GM21528 (cell line): ENCODE data around the gene ITCH.
"Not testable (repeated sequence)": the region's sequence is repeated elsewhere in the genome, so short reads cannot be mapped to it uniquely, and the experiment has no call there.

ENCODE experiments used
- ATAC-seq: cut with Tn5 transposase; IDR thresholded peaks from one replicate; pipeline ENCODE4 v1.9.1; 2021; ENCODE audit warnings: mild to moderate bottlenecking, moderate library complexity; ENCODE audit not compliant: unreplicated experiment, low FRiP score

The ITCH gene

DNA sequence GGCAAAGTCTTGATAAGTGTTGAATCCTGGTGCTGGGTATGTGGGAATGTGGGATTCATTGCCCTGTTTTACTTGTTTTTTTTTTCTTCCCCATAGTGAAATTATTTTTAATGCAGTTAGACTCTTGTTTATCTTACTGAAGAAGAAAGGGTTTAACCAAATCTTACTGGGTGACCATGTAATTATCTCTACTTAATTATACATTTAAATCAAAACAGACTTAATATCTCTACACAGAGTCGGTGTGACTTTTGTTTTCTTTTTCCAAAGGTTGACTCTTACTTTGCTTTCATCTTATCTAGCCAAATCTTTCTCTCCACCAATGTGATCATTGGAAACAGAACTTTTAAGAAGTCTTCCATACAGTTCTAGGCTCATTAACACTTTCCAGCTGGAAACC, 85.4 kb downstream of the ITCH start:
- ATAC-seq, result no peak

DNA sequence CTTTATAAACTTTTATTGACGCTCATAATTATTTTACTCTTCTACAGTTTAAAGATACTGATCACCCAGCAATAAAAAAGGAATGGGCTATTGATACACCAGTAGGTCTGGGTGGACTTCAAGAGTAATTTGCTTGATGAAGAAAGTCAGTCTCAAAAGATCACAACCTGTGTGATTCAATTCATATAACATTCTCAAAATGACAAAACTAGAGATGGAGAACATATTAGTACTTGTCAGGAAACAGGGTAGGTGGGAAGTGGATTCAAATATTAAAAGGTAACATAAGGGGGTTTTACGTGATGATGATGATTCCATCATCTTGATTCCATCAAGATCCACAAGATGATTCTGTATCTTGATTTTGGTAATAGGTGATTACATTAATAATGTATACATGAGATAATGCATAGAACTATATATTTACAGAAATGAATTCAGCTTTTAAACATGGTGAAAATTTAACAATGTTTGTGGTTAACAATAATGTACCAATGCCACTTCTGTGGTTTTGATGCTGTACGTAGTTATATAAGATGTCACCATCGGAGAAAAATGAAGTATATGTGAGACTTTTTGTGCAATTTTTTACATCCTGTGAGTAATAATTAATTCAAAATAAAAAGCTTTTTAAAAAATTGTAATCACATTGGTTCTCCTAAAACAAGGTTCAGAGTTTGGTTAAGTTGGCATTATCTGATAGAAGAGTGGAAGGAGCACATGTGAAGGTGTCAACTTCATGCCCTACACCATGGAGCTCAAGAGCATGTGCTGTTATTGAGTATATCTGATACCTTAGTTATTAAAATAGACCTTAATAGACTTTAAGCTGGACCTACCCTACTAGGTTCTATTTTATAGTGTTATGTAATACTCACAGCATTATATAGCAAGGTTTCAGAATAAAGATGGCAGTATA, 86.9 kb downstream of the ITCH start:
- ATAC-seq, result no peak

- no peak for ATAC-seq
Measured at GRCh38 chr20:34452281-34452982, 89.4 kb downstream of the ITCH start.

GRCh38 chr20:34458631-34459030, 95.6 kb downstream of the ITCH start:
- no peak for ATAC-seq

DNA sequence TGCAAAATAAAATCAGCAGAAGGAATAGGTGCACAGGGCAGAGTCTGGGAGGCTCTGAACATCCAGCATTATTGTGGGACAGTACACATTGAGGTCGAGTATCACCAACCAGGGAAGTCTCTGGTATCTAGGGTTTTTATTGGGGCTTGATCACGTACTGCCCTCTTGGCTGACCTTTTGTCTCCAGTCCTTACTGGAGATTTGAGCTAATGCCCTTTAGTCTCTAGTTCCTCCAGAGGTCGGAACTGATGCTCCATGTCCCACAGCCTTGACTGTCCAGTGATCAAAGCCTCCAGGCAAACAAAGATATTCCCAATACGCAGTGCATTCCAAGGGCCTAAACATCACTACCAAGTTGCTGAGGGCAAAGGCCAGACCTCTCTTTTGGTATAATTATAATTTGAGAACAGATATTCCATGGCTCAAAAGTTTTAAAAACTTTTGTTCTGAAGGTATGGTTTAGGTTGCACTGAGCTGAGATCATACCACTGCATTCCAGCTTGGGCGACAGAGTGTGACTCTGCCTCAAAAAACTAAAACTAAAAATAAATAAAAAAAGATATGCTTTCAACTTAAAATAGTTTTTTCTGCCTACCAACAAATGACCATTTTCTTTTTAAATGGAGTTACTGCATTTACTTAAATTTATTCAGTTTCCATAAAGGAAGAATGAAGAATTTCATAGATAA, 96.3 kb downstream of the ITCH start:
- no peak for ATAC-seq

DNA sequence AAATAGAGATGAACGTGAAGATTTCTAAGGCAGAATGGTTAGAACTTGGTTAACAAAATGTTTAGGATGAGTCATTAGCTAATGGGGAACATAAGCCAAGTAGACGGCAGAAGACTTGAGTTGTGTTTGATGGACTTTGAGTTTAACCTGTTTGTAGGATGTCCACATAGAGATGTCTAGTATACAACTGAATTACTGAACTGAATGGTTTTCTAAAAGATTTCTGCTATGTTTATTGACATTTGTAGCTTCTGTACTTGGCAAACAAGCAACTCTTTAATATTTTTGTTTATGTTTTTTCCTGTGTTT, 98.7 kb downstream of the ITCH start:
- ATAC-seq, result no peak

DNA sequence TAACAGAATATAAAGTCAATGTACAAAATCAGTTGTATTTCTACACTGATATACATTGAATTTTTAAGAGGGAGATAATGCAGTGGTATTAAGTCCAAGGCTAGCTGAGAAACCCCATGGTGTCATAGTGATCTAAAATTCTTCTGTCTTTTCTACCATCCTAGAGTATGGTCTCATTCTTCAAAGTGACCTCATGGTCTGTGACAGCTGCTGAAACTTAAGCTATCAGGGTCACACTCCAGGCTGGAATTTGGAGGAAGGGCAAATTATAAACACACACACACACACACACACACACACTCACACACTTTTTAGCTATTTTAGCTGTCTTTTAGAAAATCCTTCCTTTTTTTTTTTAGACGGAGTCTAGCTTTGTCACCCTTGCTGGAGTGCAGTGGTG, 105.9 kb downstream of the ITCH start:
- ATAC-seq, result no peak

- ATAC-seq, result no peak
Measured at GRCh38 chr20:34472246-34472925, 109.3 kb downstream of the ITCH start.

DNA sequence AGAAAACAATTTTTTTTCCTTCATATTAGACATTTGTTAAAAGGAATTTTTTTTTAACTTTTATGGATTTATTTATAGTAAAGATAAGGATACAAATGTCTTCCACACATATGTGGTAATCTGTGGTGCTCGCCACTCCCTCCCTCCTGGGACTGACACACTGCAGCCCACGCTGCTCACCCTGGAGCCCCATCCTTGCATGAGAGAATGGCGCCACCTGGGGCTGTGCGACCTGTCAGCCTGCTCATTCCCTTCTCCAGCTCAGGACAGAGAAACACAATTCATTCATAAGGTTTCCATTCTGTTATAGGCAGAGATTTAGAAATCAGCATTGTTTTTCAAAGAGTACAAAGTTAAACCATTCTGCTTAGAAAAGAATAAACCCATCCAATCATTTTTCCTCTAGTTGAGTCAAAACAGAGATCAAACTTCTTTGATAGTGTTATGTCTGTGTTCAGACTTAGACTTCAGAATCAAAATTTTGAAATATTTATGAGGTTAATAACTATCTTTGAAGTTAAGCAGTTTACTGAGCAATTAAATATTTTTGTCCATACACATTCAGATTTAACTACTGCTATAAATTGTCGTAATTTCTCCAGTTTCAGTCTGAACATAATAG, 110.3 kb downstream of the ITCH start:
- ATAC-seq, result no peak

DNA sequence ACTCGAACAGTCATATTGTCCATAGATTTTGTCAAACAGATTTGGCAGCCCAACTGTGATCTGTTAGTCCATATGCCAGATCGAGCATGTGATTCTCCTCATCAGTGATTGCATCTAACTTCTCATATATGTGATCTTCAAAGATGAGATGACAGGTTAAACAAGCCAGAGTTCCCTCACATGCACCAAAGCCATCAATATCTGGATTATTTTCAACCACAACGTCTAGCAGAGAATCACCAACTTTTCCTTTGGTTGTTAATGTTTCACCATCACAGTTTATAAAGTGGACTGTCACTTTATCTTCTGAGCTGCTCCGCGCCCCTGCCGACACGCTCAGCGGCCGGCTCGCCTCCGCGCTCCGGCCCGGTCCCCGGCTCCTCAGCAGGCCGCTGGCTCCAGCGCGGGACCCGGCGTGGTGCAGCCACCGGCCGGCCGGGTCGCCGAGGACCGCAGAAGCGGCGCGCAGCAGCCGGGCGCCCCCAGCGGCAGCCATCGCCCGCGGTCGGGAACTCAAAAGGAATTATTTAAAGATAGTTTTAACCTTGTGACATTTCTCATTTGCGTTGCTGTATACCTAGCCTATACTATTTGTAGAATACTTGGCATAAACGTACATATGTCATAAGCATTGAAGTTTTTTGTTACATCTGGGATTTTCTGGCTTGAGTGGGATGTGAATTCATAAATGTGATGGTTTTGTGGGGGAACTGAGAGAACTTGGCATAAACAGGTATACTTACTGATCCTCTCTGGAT, 113.1 kb downstream of the ITCH start:
- no peak for ATAC-seq

DNA sequence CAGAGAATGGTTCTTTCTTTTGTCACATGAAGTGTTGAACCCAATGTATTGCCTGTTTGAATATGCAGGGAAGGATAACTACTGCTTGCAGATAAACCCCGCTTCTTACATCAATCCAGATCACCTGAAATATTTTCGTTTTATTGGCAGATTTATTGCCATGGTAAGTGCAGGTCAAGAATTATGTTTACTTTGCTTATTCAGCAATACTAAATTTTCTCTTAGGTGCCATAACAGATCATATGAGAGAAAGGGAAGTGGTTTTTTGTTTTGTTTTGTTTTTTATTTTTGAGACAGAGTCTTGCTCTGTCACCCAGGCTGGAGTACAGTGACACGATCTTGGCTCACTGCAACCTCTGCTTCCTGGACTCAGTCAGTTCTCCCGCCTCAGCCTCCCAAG, 116.6 kb downstream of the ITCH start:
- no peak for ATAC-seq

DNA sequence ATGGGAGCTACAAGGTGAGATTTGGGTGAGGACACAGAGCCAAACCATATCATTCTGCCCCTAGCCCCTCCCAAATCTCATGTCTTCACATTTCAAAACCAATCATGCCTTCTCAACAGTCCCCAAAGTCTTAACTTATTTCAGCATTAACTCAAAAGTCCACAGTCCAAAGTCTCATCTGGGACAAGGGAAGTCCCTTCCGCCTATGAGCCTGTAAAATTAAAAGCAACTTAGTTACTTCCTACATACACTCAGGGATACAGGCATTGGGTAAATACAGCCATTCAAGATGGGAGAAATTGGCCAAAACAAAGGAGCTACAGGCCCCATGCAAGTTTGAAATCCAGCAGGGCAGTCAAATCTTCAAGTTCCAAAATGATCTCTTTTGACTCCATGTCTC, 119.1 kb downstream of the ITCH start:
- not testable (repeated sequence) for ATAC-seq

GRCh38 chr20:34483585-34484220, 120.6 kb downstream of the ITCH start:
- not testable (repeated sequence) for ATAC-seq

DNA sequence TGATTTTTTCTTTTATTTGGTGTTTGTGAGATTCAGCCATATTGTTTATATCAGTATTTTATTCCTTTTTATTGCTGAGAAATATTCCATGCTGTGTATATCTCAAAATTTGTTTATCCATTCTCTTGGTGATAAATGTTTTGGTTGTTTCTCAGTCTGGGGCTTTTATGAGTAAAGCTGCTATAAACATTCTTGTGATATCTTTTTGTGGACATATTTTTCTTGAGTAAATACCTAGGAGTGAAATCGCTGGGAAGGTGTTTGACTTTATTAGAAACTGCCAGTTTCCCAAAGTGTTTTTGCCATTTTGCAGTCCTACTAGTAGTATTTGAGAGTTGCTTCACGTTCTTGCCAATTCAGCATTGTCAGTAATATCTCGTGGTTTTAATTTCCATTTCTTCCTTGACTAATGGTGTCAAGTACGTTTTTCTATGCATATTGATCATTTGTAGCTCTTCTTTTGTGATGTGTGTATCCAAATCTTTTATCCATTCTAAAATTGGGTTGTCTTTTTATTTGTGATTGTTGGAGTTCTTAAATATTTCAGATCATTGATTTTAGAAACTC, 122.1 kb downstream of the ITCH start:
- ATAC-seq, result no peak

- ATAC-seq, result no peak
Measured at GRCh38 chr20:34491226-34491931, 128.3 kb downstream of the ITCH start.

DNA sequence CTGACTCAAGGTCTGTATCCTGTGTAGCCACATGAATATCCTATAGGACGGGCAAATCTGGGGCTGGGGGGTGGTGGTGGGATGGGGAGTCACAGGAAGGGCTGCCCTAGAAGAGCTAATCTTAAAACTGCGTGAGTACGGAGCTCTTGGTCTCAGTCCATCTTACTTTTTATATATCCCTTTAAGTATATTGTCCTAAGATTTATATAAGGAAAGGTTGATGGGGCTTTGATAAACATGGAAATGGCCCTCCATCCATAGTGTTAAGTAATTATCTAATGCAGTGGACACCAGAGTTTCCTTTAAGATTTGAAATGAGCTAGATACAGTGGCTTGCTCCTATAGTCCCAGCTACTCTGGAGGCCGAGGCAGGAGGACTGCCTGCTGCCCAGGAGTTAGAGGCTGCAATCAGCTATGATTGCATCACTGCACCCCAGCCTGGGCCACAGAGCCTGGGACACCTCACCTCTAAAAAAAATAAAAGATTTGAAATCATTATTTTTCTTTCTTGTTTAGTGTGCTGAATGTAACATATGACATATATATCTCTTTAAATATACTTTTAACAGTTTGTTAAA, 128.9 kb downstream of the ITCH start:
- ATAC-seq, result no peak

DNA sequence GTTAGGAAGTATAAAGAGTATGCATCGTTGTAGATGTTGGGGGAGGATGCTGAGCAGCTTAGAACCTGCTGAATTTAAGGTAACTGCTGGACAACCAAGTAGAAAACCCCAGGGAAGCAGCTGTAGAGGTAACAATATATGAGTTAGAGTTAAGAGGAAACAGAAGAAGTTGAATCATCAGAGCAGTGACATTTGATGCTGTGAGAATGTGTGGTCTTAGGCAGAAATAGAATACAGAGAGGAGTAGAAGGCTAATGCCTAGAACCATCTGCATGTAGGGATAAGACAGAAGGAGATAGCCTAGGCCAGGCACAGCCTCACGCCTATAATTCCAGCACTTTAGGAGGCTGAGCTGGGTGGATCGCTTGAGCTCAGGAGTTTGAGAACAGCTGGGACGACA, 130.6 kb downstream of the ITCH start:
- ATAC-seq, result no peak

DNA sequence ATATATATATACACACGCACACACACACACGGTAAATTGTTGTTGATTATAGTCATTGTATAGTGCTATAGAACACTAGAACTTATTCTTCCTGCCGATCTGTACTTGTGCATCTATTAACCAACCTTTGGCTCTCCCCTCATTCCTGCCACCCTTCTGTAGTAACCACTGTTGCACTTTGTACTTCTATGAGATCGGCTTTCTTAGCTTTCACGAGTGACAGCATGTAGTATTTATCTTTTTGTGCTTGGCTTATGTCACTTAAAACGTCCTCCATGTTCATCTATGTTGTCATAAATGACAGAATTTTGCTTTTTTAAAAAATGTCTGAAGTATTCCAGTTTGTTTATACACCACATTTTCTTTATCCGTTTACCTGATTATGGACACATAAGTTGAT, 132.2 kb downstream of the ITCH start:
- no peak for ATAC-seq
